Stomach (tissue), 9 donors: ENCODE results near the gene ASXL3. TPM values are rescaled to one million over a fixed set of nuclear protein-coding genes. Genes with fewer than 3 reads are reported as not detected.

Experiments used
- DNase-seq, 2 donors: peaks; one replicate each; pipeline versions ENCODE4 v3.0.0 to v3.0.0-alpha.2; 2013 to 2019
- H3K27ac ChIP-seq, 5 donors: fragments of 200-600 bp in 4 of 5; sonication (generic) in 4 of 5; one replicate each; pipeline ENCODE4 v1.5.1; 2013 to 2019; ENCODE audit warnings: mild to moderate bottlenecking in 1 of 5, moderate library complexity in 1 of 5
- H3K27me3 ChIP-seq, 3 donors: fragments of 200-600 bp; sonication (generic); one replicate each; pipeline ENCODE4 v1.5.1; 2017 to 2019; ENCODE audit warnings: mixed run types in 1 of 3
- H3K36me3 ChIP-seq, 4 donors: fragments of 200-600 bp; sonication (generic); 1 replicate in 3 of 4; 2 replicates in 1 of 4; pipeline ENCODE4 v1.5.1; 2016 to 2019
- H3K4me1 ChIP-seq, 4 donors: fragments of 200-600 bp; sonication (generic); one replicate each; pipeline ENCODE4 v1.5.1; 2016 to 2019
- H3K4me3 ChIP-seq, 4 donors: fragments of 200-600 bp; sonication (generic) in 3 of 4; one replicate each; pipeline ENCODE4 v1.5.1; 2016 to 2019; ENCODE audit warnings: mild to moderate bottlenecking in 1 of 4
- H3K9me3 ChIP-seq, 4 donors: fragments of 200-600 bp; sonication (generic); one replicate each; pipeline ENCODE4 v1.5.1; 2016 to 2019
- CTCF ChIP-seq, 7 experiments: fragments of 450-650 bp in 4 of 7; fragments of 200-600 bp in 3 of 7; sonication (generic) in 3 of 7; IDR thresholded peaks; one replicate each; pipeline ENCODE4 v1.5.1; 2016 to 2019; ENCODE audit warnings: antibody characterized with exemption in 7 of 7, control low read depth in 2 of 7, mild to moderate bottlenecking in 1 of 7
- EP300 ChIP-seq: sonication (generic); formaldehyde crosslinking; IDR thresholded peaks from one replicate; pipeline ENCODE4 v1.6.1; 2017; ENCODE audit warnings: antibody characterized with exemption
- POLR2A ChIP-seq, 4 donors: fragments of 450-650 bp; IDR thresholded peaks; one replicate each; pipeline ENCODE4 v1.6.1; 2016; ENCODE audit warnings: antibody characterized with exemption in 4 of 4, control low read depth in 2 of 4, mild to moderate bottlenecking in 1 of 4, moderate library complexity in 1 of 4
- POLR2AphosphoS5 ChIP-seq, 3 donors: sonication (generic); formaldehyde crosslinking; IDR thresholded peaks; one replicate each; pipeline ENCODE4 v1.6.1; 2016; ENCODE audit warnings: antibody characterized with exemption in 3 of 3
- WGBS, 5 donors: extraction: QIAGEN DNeasy Blood & Tissue Kit in 3 of 5; methylation state at CpG; one replicate each; pipeline versions ENCODE4 v1.1.5 to v1.1.7; 2013 to 2018; 5-methylcytosine and 5-hydroxymethylcytosine counted together
- intact Hi-C: fragments of 100-400 bp; cut with DNase I; formaldehyde crosslinking; loops from one replicate; pipeline ENCODE4 v1.15.1; 2023; ENCODE audit warnings: low total_unique reads
- polyA plus RNA-seq, 3 donors: library from polyadenylated mRNA; stranded (reverse); fragments of 200-250 nt; gene quantifications; one replicate each; pipeline ENCODE4 v1.2.3, GENCODE V29; 2013
- total RNA-seq, 5 donors: library from RNA; depleted of rRNA; stranded (reverse); fragments of >200 nt; gene quantifications; one replicate each; pipeline versions ENCODE4 v1.1.0 to v1.2.3, GENCODE V29; 2014 to 2016
- donor health status: healthy with polysubstance abuse.
- donor health status: Bipolar disorder and iron deficiency.
- donor health status: healthy.

ASXL3 gene
- total and polyA plus RNA-seq, 8 donors, result 0.28 to 8.0 (median 1.2) TPM; not detected in 1

GRCh38 chr18:33669589-33669988 lies 91.6 kb downstream of the ASXL3 start:
- Histone ChIP-seq H3K27ac (no peak overlapping the region), H3K9me3 (no peaks in the 10 kb centered on the region), H3K36me3 (no peaks in the 10 kb centered on the region), H3K27me3 (no peaks in the 10 kb centered on the region), H3K4me1 (no peaks in the 10 kb centered on the region), H3K4me3 (no peak overlapping the region)
- 76 to 80% (median 79%) methylated on average over 5 of the region's 5 CpGs for WGBS, 5 donors
- TF ChIP-seq POLR2AphosphoS5 (IDR thresholded peaks at IDR 0.05) (no peak), POLR2A (IDR thresholded peaks at IDR 0.05) (no peak), CTCF (IDR thresholded peaks at IDR 0.05) (no peak), EP300 (no peak)
- DNase-seq, result no peak
- intact Hi-C loops, result no loop called here

- no peak overlapping the region for H3K27ac ChIP-seq
- no peak for TF ChIP-seq CTCF (IDR thresholded peaks at IDR 0.05)
- TF ChIP-seq POLR2AphosphoS5 (IDR thresholded peaks at IDR 0.05), result no peak
- no peak for TF ChIP-seq EP300
- TF ChIP-seq POLR2A (IDR thresholded peaks at IDR 0.05), result no peak
- H3K4me1 ChIP-seq, result no peaks in the 10 kb centered on the region
- H3K9me3 ChIP-seq, result no peaks in the 10 kb centered on the region
- 90 to 97% (median 95%) methylated on average over 6 of the region's 6 CpGs for WGBS, 5 donors
- no peaks in the 10 kb centered on the region for H3K27me3 ChIP-seq
- no peaks in the 10 kb centered on the region for H3K36me3 ChIP-seq
- intact Hi-C loops, result no loop called here
- H3K4me3 ChIP-seq, result no peak overlapping the region
- DNase-seq, result no peak
Observed at GRCh38 chr18:33670029-33670428, 92.0 kb downstream of the ASXL3 start.

- H3K27me3 ChIP-seq, result no peaks in the 10 kb centered on the region
- H3K27ac ChIP-seq, result no peak overlapping the region
- DNase-seq, result no peak
- H3K36me3 ChIP-seq, result no peaks in the 10 kb centered on the region
- intact Hi-C loops, result no loop called here
- H3K4me1 ChIP-seq, result no peaks in the 10 kb centered on the region
- TF ChIP-seq POLR2AphosphoS5 (IDR thresholded peaks at IDR 0.05) (no peak), EP300 (no peak), POLR2A (IDR thresholded peaks at IDR 0.05) (no peak), CTCF (IDR thresholded peaks at IDR 0.05) (no peak)
- no peaks in the 10 kb centered on the region for H3K9me3 ChIP-seq
- H3K4me3 ChIP-seq, result no peak overlapping the region
- 88 to 94% (median 89%) methylated on average over 4 of the region's 4 CpGs for WGBS, 5 donors
Observed at GRCh38 chr18:33673689-33674088, 95.7 kb downstream of the ASXL3 start.

- Histone ChIP-seq H3K4me1 (no peaks in the 10 kb centered on the region), H3K27ac (no peak overlapping the region), H3K4me3 (no peak overlapping the region), H3K27me3 (no peaks in the 10 kb centered on the region), H3K36me3 (no peaks in the 10 kb centered on the region), H3K9me3 (no peaks in the 10 kb centered on the region)
- DNase-seq, result no peak
- intact Hi-C loops, result no loop called here
- TF ChIP-seq POLR2AphosphoS5 (IDR thresholded peaks at IDR 0.05) (no peak), EP300 (no peak), POLR2A (IDR thresholded peaks at IDR 0.05) (no peak), CTCF (IDR thresholded peaks at IDR 0.05) (no peak)
- 29 to 43% (median 38%) methylated on average over 1 of the region's 1 CpG for WGBS, 5 donors
Observed at GRCh38 chr18:33676593-33676992, 98.6 kb downstream of the ASXL3 start.
